NCI-H1694 (cell line): ENCODE results near the gene ERG.

ENCODE experiments used
- DNase-seq: peaks from one replicate; lab custom pipeline; 2025; lab: John Stamatoyannopoulos, UW

Gene ERG

DNA sequence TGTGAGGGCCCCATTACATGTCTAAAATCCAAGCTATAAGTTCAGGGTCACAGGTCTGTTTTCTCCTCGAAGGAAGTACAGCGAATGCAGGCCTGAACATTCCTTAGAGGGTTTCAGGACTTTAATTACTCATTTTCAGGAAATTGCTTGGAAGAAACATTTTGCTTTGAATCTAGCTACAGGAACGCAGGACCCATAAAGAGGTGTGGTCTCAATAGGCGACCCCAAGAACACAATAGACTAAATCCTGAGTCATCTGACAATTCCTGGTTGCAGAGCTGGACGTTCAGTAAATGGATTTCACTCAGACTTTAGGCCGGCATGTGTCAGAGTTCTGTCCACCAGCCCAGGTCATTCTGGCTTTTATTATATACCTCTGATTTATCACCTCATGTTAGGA lies 1.0 kb upstream of the ERG start:
- DNase-seq, result no peak

DNA sequence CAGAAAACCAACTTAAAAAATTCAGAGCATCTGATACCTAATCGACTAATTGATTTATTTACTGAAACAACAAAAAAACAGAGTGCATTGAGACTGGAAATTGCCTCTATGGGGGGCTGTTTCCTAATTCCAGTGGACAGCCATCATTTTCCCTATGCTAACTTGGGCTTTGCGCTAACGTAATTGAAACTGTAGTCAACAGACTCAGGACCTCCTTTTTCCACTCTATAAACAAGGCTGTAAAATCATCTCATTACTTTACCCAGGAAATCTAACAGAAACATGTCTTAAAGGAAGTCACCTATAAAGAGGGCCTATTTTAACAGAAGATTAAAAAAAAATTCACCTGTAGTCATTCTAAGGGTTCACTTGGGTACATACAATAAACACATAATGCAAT lies 2.1 kb downstream of the ERG start:
- DNase-seq, result no peak

- DNase-seq, result no peak
Measured at GRCh38 chr21:38495696-38496095, 2.6 kb downstream of the ERG start.

GRCh38 chr21:38495242-38495641 lies 3.0 kb downstream of the ERG start:
- DNase-seq, result no peak

- no peak for DNase-seq
Measured at GRCh38 chr21:38494703-38495102, 3.6 kb downstream of the ERG start.

GRCh38 chr21:38494251-38494642 lies 4.0 kb downstream of the ERG start:
- DNase-seq, result no peak

DNA sequence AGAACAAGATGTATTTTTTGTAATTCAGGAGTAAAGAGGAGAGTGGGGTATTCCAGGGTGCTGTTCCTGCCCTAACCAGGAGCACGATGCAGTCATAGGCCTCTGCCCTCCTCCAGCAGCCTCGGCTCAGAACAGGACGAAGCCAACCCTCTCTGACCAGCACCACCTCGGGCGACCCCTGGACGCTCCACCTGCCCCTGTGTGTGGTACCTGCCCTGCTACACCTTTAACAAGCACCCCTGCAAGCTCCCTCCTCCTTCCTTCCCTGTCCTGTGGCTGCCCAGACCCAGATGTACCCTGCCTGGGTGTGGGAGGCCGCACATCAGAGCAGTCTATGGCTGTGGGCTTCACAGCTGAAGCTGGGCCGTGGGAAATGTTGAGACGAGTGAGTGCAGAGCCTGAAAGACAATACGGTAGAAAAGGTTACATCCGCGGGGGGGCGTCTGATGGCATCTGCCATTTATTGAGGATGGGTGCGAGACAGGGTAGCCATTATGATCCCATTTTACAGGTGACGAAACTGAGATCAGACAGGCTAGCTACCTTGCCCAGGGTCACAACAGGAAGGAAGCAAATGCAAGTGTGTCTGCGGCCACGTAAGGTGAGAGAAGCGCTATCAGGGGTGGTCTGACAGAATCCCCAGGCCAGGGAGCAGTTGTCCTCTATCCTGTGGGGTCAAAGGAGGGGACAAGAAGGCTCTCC lies 4.6 kb downstream of the ERG start:
- no peak for DNase-seq

- DNase-seq, result no peak
Measured at GRCh38 chr21:38492007-38492406, 6.3 kb downstream of the ERG start.

DNA sequence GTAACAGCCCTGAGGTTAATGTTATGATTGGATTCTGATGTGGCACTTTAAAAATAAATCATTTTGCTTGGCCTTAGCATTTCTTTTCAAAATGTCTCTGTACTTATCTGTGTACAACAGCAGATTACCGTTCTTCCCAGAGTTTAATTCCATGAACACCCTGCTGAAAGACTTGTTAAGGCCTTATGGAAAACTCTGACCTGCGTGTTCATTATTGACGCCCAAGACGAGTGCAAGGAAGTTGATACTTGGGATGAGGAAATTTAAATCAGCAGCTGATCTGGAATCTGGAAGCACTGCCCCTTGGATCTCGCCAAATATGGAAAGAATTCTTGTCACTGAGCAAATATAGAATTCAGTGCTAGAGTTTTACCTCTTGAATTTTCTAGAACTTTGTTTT lies 6.7 kb downstream of the ERG start:
- DNase-seq, result no peak

DNA sequence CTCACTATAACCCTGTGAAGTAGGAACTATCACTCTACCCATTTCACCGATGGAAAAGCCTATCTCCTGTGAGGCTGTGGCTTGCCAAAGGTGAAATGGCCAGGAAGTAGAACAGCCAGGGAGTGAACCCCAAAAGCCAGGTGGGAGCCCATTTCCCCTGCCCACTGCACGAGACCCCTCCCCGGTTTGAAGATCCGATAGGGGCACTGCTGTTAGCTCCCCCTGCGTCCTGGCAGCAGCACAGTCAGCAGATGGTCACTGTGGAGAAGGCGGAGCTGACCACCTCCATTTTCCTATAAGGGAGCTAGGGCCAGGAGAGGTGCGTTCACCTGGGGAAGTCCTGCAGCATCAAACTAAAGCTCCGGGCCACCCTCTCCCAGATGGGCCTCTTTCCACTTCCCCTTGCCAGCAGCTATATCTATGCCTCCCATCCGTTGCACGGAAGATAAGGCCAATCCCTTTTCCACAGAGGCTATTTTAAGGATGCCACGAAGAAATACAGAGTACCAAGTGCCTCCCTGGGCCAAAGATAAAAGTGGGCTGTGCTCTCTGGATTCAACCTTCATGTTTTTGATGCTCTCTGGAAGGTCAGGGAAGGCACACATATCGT lies 7.8 kb downstream of the ERG start:
- no peak for DNase-seq

DNA sequence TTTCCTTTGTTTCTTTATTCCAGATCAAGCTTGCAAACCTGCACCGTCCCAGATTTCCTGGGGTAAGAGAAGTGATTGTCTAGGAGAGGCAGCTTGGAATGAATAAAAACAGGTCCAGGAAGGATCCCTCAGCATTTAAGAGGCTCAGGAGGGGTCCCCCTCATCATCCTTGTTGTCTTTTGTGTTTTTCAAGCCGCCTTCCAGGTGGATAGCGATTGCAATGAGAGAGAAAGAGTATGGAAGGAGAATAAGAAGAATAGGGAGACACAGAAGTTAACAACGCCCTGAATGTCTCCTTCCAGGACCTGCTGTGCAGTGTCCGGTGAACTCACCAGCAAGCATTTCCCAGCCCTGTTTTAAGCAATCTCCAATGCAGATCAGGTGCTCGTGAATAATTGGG lies 8.5 kb downstream of the ERG start:
- no peak for DNase-seq

DNA sequence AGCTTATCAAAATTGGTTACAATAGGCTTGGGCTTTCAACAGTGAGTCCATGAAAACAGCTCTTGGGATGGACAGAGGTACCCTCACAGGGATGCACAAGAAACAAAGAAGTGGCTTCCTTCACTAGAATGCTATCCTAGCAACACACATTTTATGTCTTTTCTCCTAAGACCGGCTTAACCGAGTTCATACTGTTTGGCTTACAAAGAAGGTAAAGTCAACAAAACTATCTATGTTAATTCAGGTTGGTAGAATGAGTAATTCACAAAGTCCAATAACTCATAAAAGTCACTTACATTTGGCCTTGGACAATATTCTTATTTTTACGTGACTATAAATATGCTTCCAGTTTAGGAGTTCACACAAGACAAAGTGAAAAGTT lies 9.0 kb downstream of the ERG start:
- no peak for DNase-seq

- DNase-seq, result no peak
Measured at GRCh38 chr21:38488640-38489270, 9.5 kb downstream of the ERG start.

- DNase-seq, result no peak
Measured at GRCh38 chr21:38487901-38488639, 10.2 kb downstream of the ERG start.

GRCh38 chr21:38486706-38487105 lies 11.6 kb downstream of the ERG start:
- DNase-seq, result no peak

- no peak for DNase-seq
Measured at GRCh38 chr21:38486221-38486620, 12.1 kb downstream of the ERG start.

- no peak for DNase-seq
Measured at GRCh38 chr21:38479641-38480525, 18.4 kb downstream of the ERG start.

DNA sequence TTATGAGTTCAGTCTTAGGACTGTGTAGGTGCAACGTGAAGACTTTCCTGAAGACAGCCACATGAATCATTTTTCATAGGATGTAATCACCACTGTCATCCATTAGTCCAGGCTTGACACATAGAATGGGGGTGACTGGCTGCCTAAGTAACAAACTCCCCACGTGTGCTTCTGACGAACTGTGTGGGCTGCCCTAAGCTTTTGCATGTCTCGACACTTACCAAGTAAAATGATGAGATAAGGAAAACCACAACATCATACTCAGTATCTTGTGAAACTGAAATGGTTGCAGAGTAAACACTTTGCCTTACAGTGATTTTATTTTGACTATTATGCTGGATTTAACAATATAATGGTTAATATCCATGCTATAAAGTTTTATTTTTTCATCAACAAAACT lies 19.5 kb downstream of the ERG start:
- no peak for DNase-seq

DNA sequence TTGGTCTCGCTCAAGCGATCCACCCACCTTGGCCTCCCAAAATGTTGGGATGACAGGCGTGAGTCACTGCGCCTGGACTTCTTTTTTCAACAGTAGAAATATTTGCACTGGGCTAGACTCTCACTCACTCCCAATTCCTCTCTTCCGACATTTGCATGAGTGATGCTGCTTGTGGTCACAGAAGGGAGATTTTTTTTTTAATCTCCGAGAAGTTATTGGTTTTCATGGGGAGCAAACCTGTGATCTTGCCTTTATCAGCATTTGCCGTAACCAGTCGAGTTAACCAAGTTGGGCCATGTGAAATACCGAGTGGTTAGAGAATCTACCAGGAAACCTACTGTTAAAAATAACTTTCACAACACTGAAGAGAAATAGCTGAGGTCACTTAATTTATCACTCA lies 21.1 kb downstream of the ERG start:
- no peak for DNase-seq

- DNase-seq, result no peak
Measured at GRCh38 chr21:38476385-38476784, 21.9 kb downstream of the ERG start.

DNA sequence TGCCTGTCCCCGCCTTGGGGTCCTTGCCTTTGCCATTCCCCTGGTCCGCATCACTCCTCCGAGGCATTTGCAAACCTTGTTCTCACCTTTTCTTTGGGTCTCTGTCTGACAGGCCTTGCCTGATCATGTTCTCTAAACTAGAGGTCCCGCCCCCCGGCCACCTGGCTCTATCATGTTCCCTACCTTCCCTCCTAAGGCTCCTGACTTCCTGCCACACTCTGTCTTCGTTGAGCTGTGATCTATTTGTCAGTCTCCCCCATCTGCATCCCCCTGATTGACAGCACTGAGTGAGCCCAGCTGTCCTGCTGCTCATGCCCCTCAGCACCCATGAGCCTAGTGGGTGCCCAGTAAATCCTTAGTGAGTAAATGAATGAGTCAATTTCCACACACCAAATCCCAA lies 22.8 kb downstream of the ERG start:
- DNase-seq, result no peak

- DNase-seq, result no peak
Measured at GRCh38 chr21:38474796-38475195, 23.5 kb downstream of the ERG start.
